H1 (cell line): ENCODE data around the gene SIGLEC14. TPM values are rescaled to one million over a fixed set of nuclear protein-coding genes. Genes with fewer than 3 reads are reported as not detected.

Experiments used
- CTCF ChIA-PET: fragments of 300-600 bp; sonication (Branson Sonifier 250); formaldehyde crosslinking; loops from one replicate; lab custom pipeline; 2021; ENCODE audit not compliant: partially characterized antibody; lab: Charles Lee
- POLR2A ChIA-PET: fragments of 300-600 bp; sonication (Branson Sonifier 250); formaldehyde crosslinking; loops from one replicate; lab custom pipeline; 2021; ENCODE audit warnings: inconsistent platforms; ENCODE audit not compliant: partially characterized antibody; lab: Charles Lee
- DNase-seq, 2 experiments: peaks; one replicate each; pipeline versions ENCODE4 v3.0.0 to v3.0.0-alpha.2; 2010 to 2022; ENCODE audit warnings: low spot score in 2 of 2, low read depth in 1 of 2, mixed read lengths in 1 of 2
- FAIRE-seq: peaks from 2 replicates; lab custom pipeline; 2011; peaks lifted over from hg19 to GRCh38; lab: Jason Lieb, UNC
- H2AFZ ChIP-seq: 2 replicates; pipeline ENCODE4 v1.8.1; 2012; ENCODE audit warnings: low read length, inconsistent platforms
- H2AK5ac ChIP-seq: 2 replicates; pipeline ENCODE4 v1.6.1; 2013; ENCODE audit warnings: low read depth, low read length
- H2BK120ac ChIP-seq: replicated peaks from 2 replicates; pipeline ENCODE3; 2013; ENCODE audit warnings: low read depth, low read length, inconsistent platforms
- H2BK12ac ChIP-seq: 2 replicates; pipeline ENCODE4 v1.6.1; 2013; ENCODE audit warnings: low read depth, low read length
- H2BK15ac ChIP-seq: 2 replicates; pipeline ENCODE4 v1.6.1; 2013; ENCODE audit warnings: low read length
- H2BK20ac ChIP-seq: 2 replicates; pipeline ENCODE4 v1.6.1; 2013; ENCODE audit warnings: low read length
- H2BK5ac ChIP-seq: 2 replicates; pipeline ENCODE4 v1.6.1; 2013; ENCODE audit warnings: low read depth, low read length
- H3K14ac ChIP-seq: 2 replicates; pipeline ENCODE4 v1.6.1; 2013; ENCODE audit warnings: inconsistent platforms; ENCODE audit not compliant: insufficient read length
- H3K18ac ChIP-seq: 2 replicates; pipeline ENCODE4 v1.6.1; 2013; ENCODE audit warnings: low read length; ENCODE audit errors: extremely low read depth
- H3K23ac ChIP-seq: 2 replicates; pipeline ENCODE4 v1.6.1; 2013; ENCODE audit warnings: inconsistent platforms; ENCODE audit not compliant: insufficient read length
- H3K23me2 ChIP-seq: 2 replicates; pipeline ENCODE4 v1.6.1; 2013; ENCODE audit warnings: low read depth, low read length
- H3K27ac ChIP-seq: 2 replicates; pipeline ENCODE4 v1.6.1; 2011; ENCODE audit warnings: low read depth, low read length, inconsistent platforms
- H3K27me3 ChIP-seq, 4 experiments: replicated peaks in 1 of 4; 1 replicate in 1 of 4; 2 replicates in 3 of 4; pipeline versions ENCODE4 v1.6.1 to v1.8.1; 2011 to 2013; ENCODE audit warnings: low read length in 3 of 4, mild to moderate bottlenecking in 3 of 4, inconsistent platforms in 2 of 4, mixed read lengths in 2 of 4, moderate library complexity in 1 of 4; ENCODE audit not compliant: control insufficient read depth in 3 of 4, insufficient read depth in 3 of 4; ENCODE audit errors: extremely low read depth in 1 of 4
- H3K36me3 ChIP-seq, 4 experiments: 2 replicates each; pipeline versions ENCODE4 v1.6.1 to v1.8.1; 2011 to 2013; ENCODE audit warnings: mild to moderate bottlenecking in 4 of 4, low read length in 3 of 4, moderate library complexity in 2 of 4, control low read depth in 1 of 4, inconsistent platforms in 1 of 4; ENCODE audit not compliant: insufficient read depth in 4 of 4, control insufficient read depth in 2 of 4
- H3K4ac ChIP-seq: replicated peaks from 2 replicates; pipeline ENCODE3; 2013; ENCODE audit warnings: low read length, low read depth, mixed read lengths, inconsistent platforms; ENCODE audit not compliant: insufficient read length
- H3K4me1 ChIP-seq, 4 experiments: replicated peaks in 1 of 4; 1 replicate in 1 of 4; 2 replicates in 3 of 4; pipeline versions ENCODE4 v1.6.1 to v1.8.1; 2011 to 2013; ENCODE audit warnings: low read length in 3 of 4, inconsistent platforms in 2 of 4, mixed read lengths in 1 of 4; ENCODE audit not compliant: insufficient read depth in 4 of 4, control insufficient read depth in 3 of 4
- H3K4me2 ChIP-seq, 2 experiments: 2 replicates each; pipeline versions ENCODE4 v1.6.1 to v1.8.1; 2011 to 2013; ENCODE audit warnings: low read depth in 2 of 2, low read length in 2 of 2, control low read depth in 1 of 2, inconsistent platforms in 1 of 2, mild to moderate bottlenecking in 1 of 2; ENCODE audit not compliant: insufficient read depth in 1 of 2
- H3K4me3 ChIP-seq, 4 experiments: fragments of 200-600, 300-600 bp in 1 of 4; sonication (generic), shearing (Covaris generic), sonication (Bioruptor Twin) in 1 of 4; 2 replicates each; pipeline versions ENCODE4 v1.5.1 to v1.8.1; 2011 to 2016; ENCODE audit warnings: low read length in 4 of 4, low read depth in 3 of 4, control low read depth in 2 of 4, inconsistent platforms in 2 of 4, mild to moderate bottlenecking in 2 of 4, mixed read lengths in 1 of 4, moderate library complexity in 1 of 4; ENCODE audit not compliant: insufficient read depth in 2 of 4; ENCODE audit errors: extremely low read depth in 1 of 4
- H3K56ac ChIP-seq: replicated peaks from 2 replicates; pipeline ENCODE3; 2013; ENCODE audit warnings: low read depth, mild to moderate bottlenecking, mixed read lengths, low read length, inconsistent platforms; ENCODE audit not compliant: insufficient read length
- H3K79me1 ChIP-seq: 2 replicates; pipeline ENCODE4 v1.6.1; 2013; ENCODE audit warnings: low read depth, low read length, control low read depth
- H3K79me2 ChIP-seq, 2 experiments: 2 replicates each; pipeline versions ENCODE4 v1.6.1 to v1.8.1; 2012 to 2013; ENCODE audit warnings: low read length in 2 of 2, mild to moderate bottlenecking in 2 of 2, inconsistent platforms in 1 of 2; ENCODE audit not compliant: insufficient read depth in 2 of 2, control insufficient read depth in 1 of 2
- H3K9ac ChIP-seq, 4 experiments: replicated peaks in 1 of 4; 1 replicate in 1 of 4; 2 replicates in 3 of 4; pipeline versions ENCODE4 v1.6.1 to v1.8.1; 2011 to 2013; ENCODE audit warnings: low read depth in 3 of 4, low read length in 3 of 4, control low read depth in 2 of 4, mild to moderate bottlenecking in 2 of 4, moderate library complexity in 2 of 4, inconsistent platforms in 1 of 4; ENCODE audit errors: extremely low read depth in 1 of 4
- H3K9me3 ChIP-seq, 2 experiments: 2 replicates each; pipeline versions ENCODE4 v1.6.1 to v1.8.1; 2012 to 2013; ENCODE audit warnings: mild to moderate bottlenecking in 2 of 2, moderate library complexity in 2 of 2, control low read depth in 1 of 2, inconsistent platforms in 1 of 2, low read depth in 1 of 2, low read length in 1 of 2, mixed read lengths in 1 of 2; ENCODE audit not compliant: insufficient read depth in 2 of 2
- H4K20me1 ChIP-seq, 2 experiments: replicated peaks in 1 of 2; 2 replicates each; pipeline versions ENCODE3 to v1.8.1; 2011 to 2013; ENCODE audit warnings: inconsistent platforms in 2 of 2, low read length in 2 of 2, mild to moderate bottlenecking in 1 of 2; ENCODE audit not compliant: insufficient read depth in 2 of 2, control insufficient read depth in 1 of 2
- H4K5ac ChIP-seq: 2 replicates; pipeline ENCODE4 v1.6.1; 2013; ENCODE audit warnings: low read length, low read depth, mixed read lengths, inconsistent platforms; ENCODE audit not compliant: insufficient read length
- H4K8ac ChIP-seq: 2 replicates; pipeline ENCODE4 v1.8.0; 2013; ENCODE audit warnings: mild to moderate bottlenecking, moderate library complexity, low read length, inconsistent platforms; ENCODE audit not compliant: insufficient read depth; ENCODE audit errors: extremely low read depth
- H4K91ac ChIP-seq: replicated peaks from 2 replicates; pipeline ENCODE3; 2013; ENCODE audit warnings: low read length, mixed read lengths, inconsistent platforms; ENCODE audit not compliant: insufficient read length
- ATF3 ChIP-seq: IDR thresholded peaks from 2 replicates; pipeline ENCODE4 v1.6.1; 2011; ENCODE audit warnings: low read depth, mild to moderate bottlenecking, low read length; ENCODE audit not compliant: insufficient read depth
- CBX5 ChIP-seq: fragments of 300-800, 300-1000 bp; sonication (generic); IDR thresholded peaks from 2 replicates; pipeline ENCODE4 v1.7.1; 2016; ENCODE audit warnings: antibody characterized with exemption, low read length, low read depth
- CEBPB ChIP-seq: IDR thresholded peaks from 2 replicates; pipeline ENCODE4 v1.6.1; 2012; ENCODE audit warnings: low read depth, low read length
- CHD2 ChIP-seq: IDR thresholded peaks from 2 replicates; pipeline ENCODE4 v1.6.1; 2012; ENCODE audit warnings: low read length, improper control_type of control experiment
- EP300 ChIP-seq, 2 experiments: IDR thresholded peaks; 1 replicate in 1 of 2; 2 replicates in 1 of 2; pipeline ENCODE4 v1.6.1; 2011 to 2012; ENCODE audit warnings: low read depth in 2 of 2, low read length in 2 of 2, mild to moderate bottlenecking in 2 of 2, borderline replicate concordance in 1 of 2, inconsistent platforms in 1 of 2, moderate library complexity in 1 of 2
- FOSL1 ChIP-seq: IDR thresholded peaks from 2 replicates; pipeline ENCODE4 v1.6.1; 2011; ENCODE audit warnings: mild to moderate bottlenecking, low read depth, low read length, moderate library complexity; ENCODE audit not compliant: insufficient read depth
- KDM4A ChIP-seq: IDR thresholded peaks from one replicate; pipeline ENCODE4 v1.7.1; 2012; ENCODE audit warnings: low read depth, mild to moderate bottlenecking, moderate library complexity, low read length, inconsistent platforms; ENCODE audit not compliant: severe bottlenecking
- PHF8 ChIP-seq: fragments of 200-600 bp; sonication (generic); conservative IDR thresholded peaks from 2 replicates; pipeline ENCODE4 v1.7.1; 2012; ENCODE audit warnings: low read depth, mild to moderate bottlenecking, inconsistent platforms, low read length, moderate library complexity
- RNF2 ChIP-seq: fragments of 200-900, 300-1000 bp; sonication (generic); IDR thresholded peaks from 2 replicates; pipeline ENCODE4 v1.7.1; 2016; ENCODE audit warnings: borderline replicate concordance, low read depth, mild to moderate bottlenecking, antibody characterized with exemption, low read length; ENCODE audit not compliant: poor library complexity, severe bottlenecking; ENCODE audit errors: missing control alignments
- SAP30 ChIP-seq: fragments of 300-600 bp; sonication (generic); IDR thresholded peaks from 2 replicates; pipeline ENCODE4 v1.7.1; 2012; ENCODE audit warnings: low read length, moderate library complexity, mild to moderate bottlenecking, inconsistent platforms; ENCODE audit not compliant: insufficient read depth, insufficient replicate concordance
- SP4 ChIP-seq: IDR thresholded peaks from 2 replicates; pipeline ENCODE4 v1.6.1; 2012; ENCODE audit warnings: low read length, inconsistent platforms
- TEAD4 ChIP-seq: IDR thresholded peaks from 2 replicates; pipeline ENCODE4 v1.6.1; 2012; ENCODE audit warnings: low read depth, low read length, inconsistent platforms, mixed read lengths
- WGBS, 2 experiments: shearing (Covaris generic) in 1 of 2; methylation state at CpG; one replicate each; pipeline versions ENCODE4 v1.1.6 to v1.1.7; 2013 to 2015; ENCODE audit warnings: low lambda C conversion rate in 2 of 2, mixed read lengths in 2 of 2, inconsistent platforms in 1 of 2, low coverage in 1 of 2, missing lambda C conversion rate in 1 of 2; ENCODE audit not compliant: insufficient replicate concordance in 2 of 2, insufficient coverage in 1 of 2, insufficient read length in 1 of 2; ENCODE audit errors: extremely low coverage in 1 of 2, missing lambda C conversion rate in 1 of 2; 5-methylcytosine and 5-hydroxymethylcytosine counted together
- polyA plus RNA-seq, 7 experiments: library from polyadenylated mRNA; depleted of rRNA in 3 of 7; stranded (reverse) in 5 of 7; unstranded in 2 of 7; fragments of >200 nt in 5 of 7; fragments of 200-250 nt in 2 of 7; gene quantifications; 1 replicate in 5 of 7; 2 replicates in 1 of 7; 4 replicates in 1 of 7; pipeline versions ENCODE4 v1.2.1 to v1.2.3, GENCODE V29; 2011 to 2013; ENCODE audit warnings: missing spikeins in 2 of 7, mixed read lengths in 2 of 7
- total RNA-seq: library from RNA; stranded (reverse); fragmentation: NEBNext Ultra II Directional; extraction: Animal tissue kit (Norgen Biotek cat#: 25700); gene quantifications from 2 replicates; pipeline ENCODE4 v1.2.1, GENCODE V29; 2021

Gene SIGLEC14
- total and polyA plus RNA-seq, 2 of the 8 experiments (the other 6 are each of a cell fraction or from before 2014, with no cell fraction given), result not detected

GRCh38 chr19:51653162-51653561 lies 6.5 kb upstream of the SIGLEC14 start:
- H3K23me2 ChIP-seq, result no peaks in the 10 kb centered on the region
- no peak overlapping the region for H4K5ac ChIP-seq
- no peak overlapping the region for H4K91ac ChIP-seq
- H3K9ac ChIP-seq, result no peak overlapping the region
- no peak for TF ChIP-seq KDM4A
- no peak for TF ChIP-seq SAP30
- no peak for TF ChIP-seq CEBPB
- no peak for TF ChIP-seq CBX5
- TF ChIP-seq CHD2, result no peak
- TF ChIP-seq RNF2, result no peak
- no peak for TF ChIP-seq ATF3
- no peak for TF ChIP-seq PHF8
- no peak for TF ChIP-seq TEAD4
- no peak for TF ChIP-seq FOSL1
- no peak for TF ChIP-seq SP4
- no peak for TF ChIP-seq EP300 (IDR thresholded peaks at IDR 0.05; ENCODE audit: borderline replicate concordance in 1 of 2, low read depth in 2 of 2, low read length in 2 of 2)
- TF ChIP-seq, all 59 proteins: peak for 0
- 26% methylated on average over 2 of the region's 2 CpGs; no CpG with 5 or more reads in 1 of the 2 experiments for WGBS, 2 experiments
- Histone ChIP-seq H3K9me3 (peaks cover 40 to 45% of the 10 kb centered on the region in 2 experiments), H2AK5ac (no peak overlapping the region), H3K79me1 (no peaks in the 10 kb centered on the region), H3K79me2 (no peaks in the 10 kb centered on the region), H3K4me2 (no peak overlapping the region), H2BK120ac (no peak overlapping the region), H3K4ac (no peak overlapping the region), H3K4me3 (no peak overlapping the region), H2BK12ac (no peak overlapping the region), H3K23ac (no peak overlapping the region), H4K20me1 (no peaks in the 10 kb centered on the region), H3K27ac (no peak overlapping the region), H3K14ac (no peak overlapping the region), H2BK15ac (no peak overlapping the region), H3K56ac (no peak overlapping the region), H3K4me1 (no peaks in the 10 kb centered on the region), H3K18ac (no peak overlapping the region), H2BK5ac (no peak overlapping the region), H2AFZ (no peak overlapping the region), H3K27me3 (no peaks in the 10 kb centered on the region), H3K36me3 (no peaks in the 10 kb centered on the region), H2BK20ac (no peak overlapping the region), H4K8ac (no peak overlapping the region)
- DNase-seq, result no peak
- ChIA-PET POLR2A (no interaction called here), CTCF (interaction anchor here (0.8 kb wide), 1 partner anchor 180 kb away, joined by 3 read pairs; no protein-coding TSS in a partner anchor)
- no peak for FAIRE-seq
